ENCODE measurements around the gene MARCHF5.

The MARCHF5 gene

DNA sequence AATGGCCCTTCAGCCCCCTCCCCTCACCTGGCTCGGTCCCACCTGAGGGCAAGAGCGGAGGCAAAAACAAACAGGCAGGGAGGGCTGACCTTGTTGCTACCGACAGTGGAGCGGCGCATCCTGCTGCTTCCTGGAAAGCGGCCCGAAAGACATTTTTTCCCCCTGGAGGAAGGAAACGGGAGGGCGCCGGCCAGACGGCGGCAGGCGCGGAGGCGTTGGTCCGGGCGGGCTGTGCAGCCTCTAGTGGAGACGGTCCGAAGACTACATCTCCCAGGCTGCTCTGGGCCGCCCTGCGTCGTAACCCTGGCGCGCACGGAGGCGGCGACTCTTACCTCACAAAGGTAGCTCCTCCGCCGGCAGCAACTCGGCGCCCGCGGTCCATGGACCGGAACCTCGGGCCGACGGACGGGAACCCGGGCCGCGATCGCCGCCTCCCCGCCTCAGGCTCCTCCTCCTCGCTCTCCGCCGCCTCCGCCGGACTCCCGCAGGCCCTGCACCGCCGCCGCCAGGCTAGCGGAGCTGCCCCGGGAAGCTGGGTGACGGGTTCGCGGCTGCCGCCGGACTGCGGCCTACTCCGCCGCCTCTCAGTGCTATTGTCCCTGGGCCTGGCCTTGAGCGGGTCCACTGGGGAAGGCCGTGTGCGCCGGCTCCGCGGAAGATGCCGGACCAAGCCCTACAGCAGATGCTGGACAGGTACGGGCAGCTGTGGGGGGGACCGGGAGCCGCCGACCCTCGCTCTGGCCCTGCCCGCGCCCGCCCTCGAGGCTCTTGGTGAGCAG lies at the start of gene MARCHF5, which contains the start of gene CPEB3:
MARCHF5 (plus strand) TSS at position 331 of the 779 bp plus-strand sequence; CDS start at position 659, 328 bp downstream.
CPEB3 (minus strand) TSS at position 242 of the 779 bp plus-strand sequence. CDS start 50,728 bp downstream, outside the sequence.
- DNase-seq: peak; percentile 95

DNA sequence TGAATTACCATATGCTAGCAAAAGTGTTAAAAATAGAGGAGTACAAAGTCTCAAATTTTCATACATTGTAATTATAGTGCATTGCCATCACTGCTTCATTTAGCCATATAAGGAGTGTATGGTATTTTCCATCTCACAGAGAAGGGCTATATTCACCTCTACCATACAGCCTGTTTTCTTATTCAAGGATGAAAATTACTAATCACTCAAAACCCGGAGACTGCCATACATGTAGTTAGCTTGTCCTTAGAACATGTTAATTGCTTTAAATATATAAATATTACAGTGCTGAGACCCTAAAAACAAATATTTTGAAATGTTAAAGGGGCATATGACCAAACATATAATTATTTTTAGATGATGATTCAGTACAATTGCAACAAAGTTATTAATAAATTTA lies 49.5 kb upstream of the MARCHF5 start:
- DNase-seq: no peak

DNA sequence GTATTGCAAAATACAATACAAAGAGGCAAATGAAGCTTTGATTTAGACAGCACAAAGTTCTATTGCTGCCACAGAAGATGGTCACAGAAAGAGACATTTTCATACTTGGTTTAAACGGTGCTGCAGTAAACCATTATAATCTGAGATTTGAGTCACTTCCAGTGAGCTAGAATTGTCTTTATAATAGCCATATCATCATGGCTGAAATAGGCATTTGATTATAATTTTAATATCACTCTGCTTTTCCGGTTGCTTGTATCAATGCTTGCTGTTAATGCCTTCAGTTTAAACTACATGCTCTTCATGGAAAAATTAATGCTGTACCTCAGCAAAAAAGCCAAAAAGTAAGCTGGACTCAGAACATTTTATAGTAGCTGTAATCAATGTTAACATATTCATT lies 48.6 kb upstream of the MARCHF5 start:
- no peak for DNase-seq

DNA sequence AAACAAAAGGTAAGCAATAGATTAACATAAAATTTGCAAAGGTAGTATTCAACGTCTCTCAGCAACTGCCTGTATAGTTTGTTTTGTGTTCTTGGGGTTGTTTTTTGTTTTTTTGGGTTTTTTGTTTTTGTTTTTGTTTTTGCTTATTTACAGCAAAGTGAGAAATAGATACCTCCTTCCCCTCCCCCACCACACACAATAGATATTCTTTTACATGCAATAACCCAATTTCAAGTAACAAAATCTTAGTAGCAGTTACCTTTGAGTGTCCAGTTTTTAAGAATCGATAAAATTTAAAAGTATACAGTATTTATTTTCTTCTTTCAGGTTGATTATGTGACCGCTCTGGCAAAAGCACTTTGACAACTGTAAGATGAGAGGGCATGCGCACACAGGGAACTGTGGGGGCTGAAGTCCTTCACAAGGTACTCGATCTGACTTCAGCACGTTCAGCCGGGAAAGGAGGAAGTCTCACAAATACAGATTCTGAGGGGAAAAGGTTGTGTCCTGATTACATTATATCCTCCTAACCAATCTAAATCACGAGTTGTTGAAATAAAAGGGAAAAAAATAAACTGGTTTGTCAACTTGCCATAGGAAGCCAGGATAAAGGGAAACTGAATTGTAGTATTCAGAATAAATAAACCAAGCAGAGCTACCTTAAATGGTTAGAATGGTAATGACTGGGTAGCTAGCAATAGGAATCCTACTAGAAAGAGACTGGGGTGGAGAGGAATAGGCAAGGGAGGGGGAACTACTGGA lies 47.9 kb upstream of the MARCHF5 start:
- DNase-seq: peak; percentile 47

- no peak for DNase-seq
Measured at GRCh38 chr10:92244796-92245195, 46.2 kb upstream of the MARCHF5 start.

GRCh38 chr10:92248566-92248965 lies 42.4 kb upstream of the MARCHF5 start:
- DNase-seq: no peak

GRCh38 chr10:92263396-92263795 lies 27.6 kb upstream of the MARCHF5 start:
- DNase-seq: no peak

DNA sequence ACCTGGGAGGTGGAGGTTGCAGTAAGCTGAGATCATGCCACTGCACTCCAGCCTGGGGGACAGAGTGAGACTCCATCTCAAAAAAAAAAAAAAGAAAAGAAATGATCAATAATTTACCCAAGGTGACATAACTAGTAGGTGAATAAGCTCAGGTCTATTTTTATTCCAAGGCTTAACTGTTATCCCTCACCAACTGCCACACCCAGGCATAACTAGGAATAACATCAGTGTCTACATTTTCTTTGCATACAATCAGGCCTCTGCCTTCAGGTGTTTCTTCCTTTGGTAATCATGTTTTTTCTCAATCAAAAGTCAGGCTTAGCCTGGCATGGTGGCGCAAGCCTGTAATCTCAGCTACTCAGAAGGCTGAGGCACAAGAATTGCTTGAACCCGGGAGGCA lies 26.7 kb upstream of the MARCHF5 start:
- DNase-seq: no peak

DNA sequence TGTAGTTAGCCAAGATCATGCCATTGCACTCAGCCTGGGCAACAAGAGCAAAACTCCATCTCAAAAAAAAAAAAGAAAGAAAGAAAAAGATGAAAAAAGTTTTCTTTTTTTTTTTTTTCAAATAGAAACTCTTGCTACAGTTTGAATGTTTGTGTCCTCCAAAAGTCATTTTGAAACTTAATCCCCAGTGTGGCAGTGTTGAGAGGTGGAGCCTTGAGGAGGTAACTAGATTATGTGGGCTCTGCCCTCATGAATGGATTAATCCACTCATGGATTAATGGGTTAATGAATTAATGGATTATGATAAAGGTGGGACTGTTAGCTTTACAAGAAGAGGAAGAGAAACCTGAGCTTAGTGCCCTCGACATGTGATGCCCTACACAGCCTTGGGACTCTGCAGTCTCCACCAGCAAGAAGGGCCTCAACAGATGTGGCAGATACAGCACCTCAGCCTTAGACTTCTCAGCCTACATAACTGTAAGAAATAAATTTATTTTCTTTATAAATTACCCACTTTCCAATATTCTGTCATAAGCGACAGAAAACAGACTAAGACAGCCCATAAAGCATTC lies 25.2 kb upstream of the MARCHF5 start:
- no peak for DNase-seq

GRCh38 chr10:92267343-92267742 lies 23.6 kb upstream of the MARCHF5 start:
- no peak for DNase-seq

- no peak for DNase-seq
Measured at GRCh38 chr10:92268748-92269147, 22.2 kb upstream of the MARCHF5 start.

GRCh38 chr10:92274071-92274470 lies 16.9 kb upstream of the MARCHF5 start:
- DNase-seq: no peak

GRCh38 chr10:92278996-92279696 lies 11.8 kb upstream of the MARCHF5 start:
- DNase-seq: peak; percentile 3

GRCh38 chr10:92284112-92284704 lies 6.8 kb upstream of the MARCHF5 start:
- DNase-seq: no peak

- peak; percentile 25 for DNase-seq
Measured at GRCh38 chr10:92290076-92290836, 711 bp upstream of the MARCHF5 start.

GRCh38 chr10:92291616-92291865 lies 574 bp downstream of the MARCHF5 start:
- DNase-seq: no peak

GRCh38 chr10:92291921-92292845 lies 1.2 kb downstream of the MARCHF5 start:
- peak; percentile 51 for DNase-seq

DNA sequence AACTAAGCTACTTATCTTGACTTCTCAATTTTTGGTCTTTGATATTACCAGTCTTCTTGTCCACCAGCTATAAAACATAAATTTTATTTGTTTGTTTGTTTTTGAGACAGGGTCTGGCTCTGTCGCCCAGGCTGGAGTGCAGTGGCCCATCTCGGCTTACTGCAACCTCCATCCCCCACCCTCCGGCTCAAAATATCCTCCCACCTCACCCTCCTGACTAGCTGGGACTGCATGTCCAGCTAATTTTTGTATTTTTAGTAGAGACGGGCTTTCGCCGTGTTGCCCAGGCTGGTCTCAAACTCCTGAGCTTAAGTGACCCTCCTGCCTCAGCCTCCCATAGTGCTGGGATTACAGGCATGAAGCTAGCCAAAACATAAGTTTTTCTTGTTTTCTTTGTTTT lies 7.5 kb downstream of the MARCHF5 start:
- no peak for DNase-seq

DNA sequence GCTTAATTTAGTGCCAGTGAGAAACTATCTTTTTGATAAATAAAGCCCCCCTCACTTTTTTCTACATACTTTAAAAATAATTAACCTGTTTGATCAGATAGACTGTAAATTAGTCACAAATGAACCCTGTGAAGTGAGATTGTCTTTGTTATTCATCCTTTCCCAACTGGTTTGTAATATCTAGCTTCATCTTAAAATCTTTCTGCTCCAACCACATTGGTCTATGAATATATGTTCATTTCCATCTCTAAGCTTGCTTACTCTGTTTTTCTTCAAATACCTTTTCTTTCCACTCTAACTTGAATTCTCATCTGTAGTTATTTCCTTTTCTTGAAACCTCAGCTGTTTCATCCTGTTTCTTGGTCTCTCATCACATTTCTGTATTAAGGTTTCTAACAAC lies 12.1 kb downstream of the MARCHF5 start:
- no peak for DNase-seq

GRCh38 chr10:92304061-92304460 lies 13.1 kb downstream of the MARCHF5 start:
- DNase-seq: no peak

All from fibroblast of skin of right quadriceps (primary cell).